Measurements from ENCODE around the gene SAPCD1.
A peak's percentile ranks its signal among the peaks of the same experiment; 100 is the strongest.

SAPCD1 gene

GRCh38 chr6:31723245-31723979 lies 39.0 kb upstream of the SAPCD1 start, which contains the start of gene MPIG6B:
MPIG6B (plus strand) TSS chr6:31723373; CDS start chr6:31723384, 11 bp downstream.
- H3K4me1 ChIP-seq (ENCODE audit: control insufficient read depth, insufficient read depth, low read length): peaks cover 10% of the 10 kb centered on the region

GRCh38 chr6:31723980-31724691 lies 38.3 kb upstream of the SAPCD1 start:
- H3K4me3 ChIP-seq (ENCODE audit: low read depth, low read length): no peak overlapping the region

More at GRCh38 chr6:31723245-31723979, 39.0 kb upstream of the SAPCD1 start, which contains the start of gene MPIG6B:
- Histone ChIP-seq H3K27me3 (ENCODE audit: control insufficient read depth, insufficient read depth, low read length) (no peaks in the 10 kb centered on the region), H3K36me3 (ENCODE audit: control insufficient read depth, insufficient read depth, low read length) (peaks cover 27% of the 10 kb centered on the region), H3K27ac (ENCODE audit: low read depth, low read length) (no peak within 1 kb of the TSS), H3K4me3 (ENCODE audit: low read depth, low read length) (no peak within 1 kb of the TSS), H3K9ac (ENCODE audit: low read length) (no peak within 1 kb of the TSS), H3K9me3 (ENCODE audit: control insufficient read depth, insufficient read depth, low read depth, low read length) (no peaks in the 10 kb centered on the region)

GRCh38 chr6:31725502-31726350 lies 36.7 kb upstream of the SAPCD1 start:
- H3K27me3 ChIP-seq (ENCODE audit: control insufficient read depth, insufficient read depth, low read length): no peaks in the 10 kb centered on the region
- H3K27ac ChIP-seq (ENCODE audit: low read depth, low read length): no peak overlapping the region
- H3K36me3 ChIP-seq (ENCODE audit: control insufficient read depth, insufficient read depth, low read length): peaks cover 30% of the 10 kb centered on the region
- no peaks in the 10 kb centered on the region for H3K9me3 ChIP-seq (ENCODE audit: control insufficient read depth, insufficient read depth, low read depth, low read length)
- no peak overlapping the region for H3K9ac ChIP-seq (ENCODE audit: low read length)
- peaks cover 13% of the 10 kb centered on the region; the same call in 1 of the 2 replicates for H3K4me1 ChIP-seq (ENCODE audit: control insufficient read depth, insufficient read depth, low read length)
- no peak overlapping the region for H3K4me3 ChIP-seq (ENCODE audit: low read depth, low read length)

More at GRCh38 chr6:31723980-31724691, 38.3 kb upstream of the SAPCD1 start:
- H3K27ac ChIP-seq (ENCODE audit: low read depth, low read length): no peak overlapping the region
- H3K36me3 ChIP-seq (ENCODE audit: control insufficient read depth, insufficient read depth, low read length): peaks cover 27% of the 10 kb centered on the region
- peaks cover 9% of the 10 kb centered on the region for H3K4me1 ChIP-seq (ENCODE audit: control insufficient read depth, insufficient read depth, low read length)
- H3K9ac ChIP-seq (ENCODE audit: low read length): no peak overlapping the region
- H3K27me3 ChIP-seq (ENCODE audit: control insufficient read depth, insufficient read depth, low read length): no peaks in the 10 kb centered on the region
- H3K9me3 ChIP-seq (ENCODE audit: control insufficient read depth, insufficient read depth, low read depth, low read length): no peaks in the 10 kb centered on the region

GRCh38 chr6:31727034-31727716 lies 35.3 kb upstream of the SAPCD1 start:
- Histone ChIP-seq H3K36me3 (ENCODE audit: control insufficient read depth, insufficient read depth, low read length) (peaks cover 43% of the 10 kb centered on the region), H3K27me3 (ENCODE audit: control insufficient read depth, insufficient read depth, low read length) (no peaks in the 10 kb centered on the region), H3K27ac (ENCODE audit: low read depth, low read length) (no peak overlapping the region), H3K9me3 (ENCODE audit: control insufficient read depth, insufficient read depth, low read depth, low read length) (no peaks in the 10 kb centered on the region), H3K4me3 (ENCODE audit: low read depth, low read length) (no peak overlapping the region), H3K9ac (ENCODE audit: low read length) (no peak overlapping the region), H3K4me1 (ENCODE audit: control insufficient read depth, insufficient read depth, low read length) (peaks cover 16% of the 10 kb centered on the region)

- Histone ChIP-seq H3K27me3 (ENCODE audit: control insufficient read depth, insufficient read depth, low read length) (no peaks in the 10 kb centered on the region), H3K36me3 (ENCODE audit: control insufficient read depth, insufficient read depth, low read length) (peaks cover 48% of the 10 kb centered on the region), H3K9me3 (ENCODE audit: control insufficient read depth, insufficient read depth, low read depth, low read length) (no peaks in the 10 kb centered on the region), H3K27ac (ENCODE audit: low read depth, low read length) (no peak overlapping the region), H3K4me1 (ENCODE audit: control insufficient read depth, insufficient read depth, low read length) (peaks cover 16% of the 10 kb centered on the region), H3K9ac (ENCODE audit: low read length) (no peak overlapping the region), H3K4me3 (ENCODE audit: low read depth, low read length) (peak overlapping the region; percentile 98)
Observed at GRCh38 chr6:31727717-31728671, 34.5 kb upstream of the SAPCD1 start.

- peak within 1 kb of the TSS; percentile 69; the same call in 1 of the 2 replicates for H3K27ac ChIP-seq (ENCODE audit: low read depth, low read length)
- H3K36me3 ChIP-seq (ENCODE audit: control insufficient read depth, insufficient read depth, low read length): peaks cover 58% of the 10 kb centered on the region
- H3K4me1 ChIP-seq (ENCODE audit: control insufficient read depth, insufficient read depth, low read length): peaks cover 16% of the 10 kb centered on the region
- peak within 1 kb of the TSS; percentile 98 for H3K4me3 ChIP-seq (ENCODE audit: low read depth, low read length)
- H3K9ac ChIP-seq (ENCODE audit: low read length): peak within 1 kb of the TSS; percentile 82
- no peaks in the 10 kb centered on the region for H3K27me3 ChIP-seq (ENCODE audit: control insufficient read depth, insufficient read depth, low read length)
- no peaks in the 10 kb centered on the region for H3K9me3 ChIP-seq (ENCODE audit: control insufficient read depth, insufficient read depth, low read depth, low read length)
Observed at GRCh38 chr6:31728767-31729514, 33.5 kb upstream of the SAPCD1 start, which contains the start of gene DDAH2. DDAH2 (minus strand) TSS chr6:31729299; CDS start chr6:31729161, 138 bp downstream.

GRCh38 chr6:31729515-31729978 lies 32.9 kb upstream of the SAPCD1 start:
- Histone ChIP-seq H3K4me1 (ENCODE audit: control insufficient read depth, insufficient read depth, low read length) (peaks cover 22% of the 10 kb centered on the region), H3K9me3 (ENCODE audit: control insufficient read depth, insufficient read depth, low read depth, low read length) (no peaks in the 10 kb centered on the region), H3K27ac (ENCODE audit: low read depth, low read length) (peak overlapping the region; percentile 69; the same call in 1 of the 2 replicates), H3K4me3 (ENCODE audit: low read depth, low read length) (peak overlapping the region; percentile 98), H3K36me3 (ENCODE audit: control insufficient read depth, insufficient read depth, low read length) (peaks cover 63% of the 10 kb centered on the region), H3K9ac (ENCODE audit: low read length) (peak overlapping the region; percentile 82), H3K27me3 (ENCODE audit: control insufficient read depth, insufficient read depth, low read length) (no peaks in the 10 kb centered on the region)

GRCh38 chr6:31729979-31730630 lies 32.4 kb upstream of the SAPCD1 start:
- Histone ChIP-seq H3K9me3 (ENCODE audit: control insufficient read depth, insufficient read depth, low read depth, low read length) (no peaks in the 10 kb centered on the region), H3K27ac (ENCODE audit: low read depth, low read length) (peak overlapping the region; percentile 69; the same call in 1 of the 2 replicates), H3K36me3 (ENCODE audit: control insufficient read depth, insufficient read depth, low read length) (peaks cover 61% of the 10 kb centered on the region), H3K4me3 (ENCODE audit: low read depth, low read length) (peak overlapping the region; percentile 98), H3K27me3 (ENCODE audit: control insufficient read depth, insufficient read depth, low read length) (no peaks in the 10 kb centered on the region), H3K9ac (ENCODE audit: low read length) (peak overlapping the region; percentile 82), H3K4me1 (ENCODE audit: control insufficient read depth, insufficient read depth, low read length) (peaks cover 22% of the 10 kb centered on the region)
